AG09309 (cell line): ENCODE data around the gene SAP30L.

ENCODE experiments used
- DNase-seq: peaks from one replicate; pipeline ENCODE4 v3.0.0-alpha.2; 2010; ENCODE audit warnings: low read depth
- H3K4me3 ChIP-seq: 2 replicates; pipeline ENCODE4 v1.5.1; 2011; ENCODE audit warnings: mild to moderate bottlenecking, low read depth, low read length, moderate library complexity; ENCODE audit not compliant: control insufficient read depth
- TF ChIP-seq, protein P1 (sequence below): IDR thresholded peaks from 2 replicates; pipeline ENCODE4 v1.5.1; 2011; ENCODE audit warnings: mild to moderate bottlenecking, low read depth, low read length, inconsistent platforms; ENCODE audit not compliant: insufficient read depth, control insufficient read depth; ENCODE audit errors: missing control alignments

Gene SAP30L

DNA sequence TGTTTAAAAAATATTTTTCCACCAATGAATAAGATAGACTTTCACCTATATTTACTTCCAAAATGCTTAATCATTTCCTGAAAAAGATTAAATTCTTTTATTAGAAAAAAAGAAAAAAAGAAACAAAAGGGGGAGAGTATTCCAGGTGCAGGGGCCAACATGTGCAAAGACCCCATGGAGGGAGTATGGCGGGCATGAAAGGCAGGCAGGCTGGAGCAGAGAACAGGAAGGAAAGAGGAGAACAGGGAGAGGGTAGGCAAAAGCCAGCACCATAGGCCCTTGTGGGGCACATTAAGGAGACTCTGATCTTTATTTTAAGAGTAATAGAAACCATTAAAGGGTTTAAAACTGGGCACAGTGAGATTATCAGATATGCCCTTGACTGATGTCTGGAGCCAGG is 16.5 kb upstream of the SAP30L start:
- DNase-seq = no peak
- H3K4me3 ChIP-seq = no peak overlapping the region
- TF ChIP-seq, protein P1, sequence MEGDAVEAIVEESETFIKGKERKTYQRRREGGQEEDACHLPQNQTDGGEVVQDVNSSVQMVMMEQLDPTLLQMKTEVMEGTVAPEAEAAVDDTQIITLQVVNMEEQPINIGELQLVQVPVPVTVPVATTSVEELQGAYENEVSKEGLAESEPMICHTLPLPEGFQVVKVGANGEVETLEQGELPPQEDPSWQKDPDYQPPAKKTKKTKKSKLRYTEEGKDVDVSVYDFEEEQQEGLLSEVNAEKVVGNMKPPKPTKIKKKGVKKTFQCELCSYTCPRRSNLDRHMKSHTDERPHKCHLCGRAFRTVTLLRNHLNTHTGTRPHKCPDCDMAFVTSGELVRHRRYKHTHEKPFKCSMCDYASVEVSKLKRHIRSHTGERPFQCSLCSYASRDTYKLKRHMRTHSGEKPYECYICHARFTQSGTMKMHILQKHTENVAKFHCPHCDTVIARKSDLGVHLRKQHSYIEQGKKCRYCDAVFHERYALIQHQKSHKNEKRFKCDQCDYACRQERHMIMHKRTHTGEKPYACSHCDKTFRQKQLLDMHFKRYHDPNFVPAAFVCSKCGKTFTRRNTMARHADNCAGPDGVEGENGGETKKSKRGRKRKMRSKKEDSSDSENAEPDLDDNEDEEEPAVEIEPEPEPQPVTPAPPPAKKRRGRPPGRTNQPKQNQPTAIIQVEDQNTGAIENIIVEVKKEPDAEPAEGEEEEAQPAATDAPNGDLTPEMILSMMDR = no peak

DNA sequence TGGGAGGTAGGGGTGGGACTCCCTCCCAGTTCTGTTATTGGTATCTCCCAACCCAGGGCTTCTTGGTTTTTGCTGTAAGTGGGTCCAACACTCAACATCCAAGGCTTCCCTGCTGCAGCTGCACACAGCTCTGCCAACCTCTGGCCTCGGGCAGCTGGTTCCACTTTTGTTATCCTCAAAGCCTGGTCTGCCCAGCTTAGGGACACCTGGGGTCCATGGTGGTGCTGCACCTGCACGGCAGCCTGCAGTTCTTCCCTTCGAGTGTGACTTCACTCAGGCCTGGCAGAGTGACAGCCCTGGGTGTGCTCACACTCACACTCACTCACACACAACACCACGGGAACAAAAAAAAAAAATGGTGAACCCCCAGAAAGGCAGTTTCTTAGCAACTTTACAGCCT is 15.3 kb upstream of the SAP30L start:
- no peak for DNase-seq
- TF ChIP-seq, protein P1 = no peak
- H3K4me3 ChIP-seq = no peak overlapping the region

- TF ChIP-seq, protein P1 = no peak
Observed at GRCh38 chr5:154430961-154431630, 14.7 kb upstream of the SAP30L start.

DNA sequence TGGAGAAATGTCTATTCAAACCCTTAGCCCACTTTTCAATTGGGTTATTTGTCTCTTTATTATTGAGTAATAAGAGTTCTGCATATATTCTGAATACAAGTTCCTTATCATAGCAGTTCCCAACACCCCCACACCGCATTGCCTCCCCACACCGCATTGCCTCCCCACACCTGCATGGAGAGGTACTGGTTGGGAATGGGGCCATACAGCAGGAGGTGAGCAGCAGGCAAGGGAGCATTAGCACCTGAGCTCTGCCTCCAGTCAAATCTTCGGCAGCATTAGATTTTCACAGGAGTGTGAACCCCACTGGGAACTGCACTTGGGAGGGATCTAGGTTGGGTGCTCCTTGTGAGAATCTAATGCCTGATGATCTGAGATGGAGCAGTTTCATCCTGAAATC is 10.6 kb upstream of the SAP30L start:
- DNase-seq = no peak
- H3K4me3 ChIP-seq = no peak overlapping the region
- TF ChIP-seq, protein P1 = no peak

More at GRCh38 chr5:154430961-154431630, 14.7 kb upstream of the SAP30L start:
- no peak overlapping the region for H3K4me3 ChIP-seq
- no peak for DNase-seq

DNA sequence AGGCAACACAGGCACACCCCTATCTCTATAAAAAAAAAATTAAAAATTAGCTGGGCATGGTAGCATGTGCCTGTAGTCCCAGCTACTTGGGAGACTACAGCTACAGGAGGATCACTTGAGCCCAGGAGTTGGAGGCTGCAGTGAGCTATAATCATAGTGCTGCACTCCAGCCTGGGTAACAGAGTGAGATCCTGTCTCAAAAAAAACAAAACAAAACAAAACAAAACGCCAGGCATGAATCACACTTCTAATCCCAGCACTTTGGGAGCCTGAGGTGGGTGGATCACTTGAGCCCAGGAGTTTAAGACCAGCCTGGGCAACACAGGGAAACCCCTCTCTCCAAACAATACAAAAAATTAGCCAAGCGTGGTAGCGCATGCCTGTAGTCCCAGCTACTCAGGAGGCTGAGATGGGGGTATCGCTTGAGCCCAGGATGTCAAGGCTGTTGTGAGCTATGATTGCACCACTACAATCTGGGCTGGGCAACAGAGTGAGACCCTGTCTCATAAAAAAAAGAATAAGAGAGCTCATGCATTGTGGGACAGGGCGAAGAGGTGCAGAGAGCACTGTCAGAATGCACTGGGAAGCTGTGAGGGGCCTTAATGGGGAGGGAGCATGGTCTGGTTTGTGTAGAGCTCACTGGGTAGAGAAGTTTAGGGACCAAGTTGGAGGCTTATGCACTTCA is 8.4 kb upstream of the SAP30L start:
- TF ChIP-seq, protein P1 = no peak
- H3K4me3 ChIP-seq = no peak overlapping the region
- DNase-seq = no peak

DNA sequence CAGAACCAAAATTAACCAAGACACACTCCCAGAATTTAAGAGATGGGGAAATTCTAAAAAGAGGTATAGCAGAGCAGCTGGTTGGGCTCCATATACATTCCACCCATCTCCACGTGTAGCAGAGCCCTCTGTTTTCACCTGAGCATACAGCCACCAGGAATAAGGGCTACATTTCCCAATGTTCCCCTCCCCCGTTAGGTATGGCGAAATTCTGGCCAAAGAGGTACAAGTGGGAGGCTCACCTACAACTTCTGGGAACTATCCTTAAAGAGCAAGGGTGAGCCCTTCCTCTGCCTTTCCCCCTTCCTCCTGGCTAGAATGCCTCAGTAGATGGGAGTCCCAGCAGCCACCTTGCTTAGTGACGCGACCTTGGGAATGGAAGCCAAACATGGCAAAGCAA is 5.3 kb upstream of the SAP30L start:
- H3K4me3 ChIP-seq = no peak overlapping the region
- DNase-seq = no peak
- TF ChIP-seq, protein P1 = no peak
